ENCODE data around the gene HTR3D. TPM values are rescaled to one million over a fixed set of nuclear protein-coding genes. Genes with fewer than 3 reads are reported as not detected.

HTR3D gene
- total RNA-seq, 1 experiment from 2014 or later, result not detected

- CTCF ChIA-PET, result no interaction called here
- H2AFZ ChIP-seq (ENCODE audit: low read depth, low read length, poor library complexity, severe bottlenecking), result no peak overlapping the region
- H3K9ac ChIP-seq (ENCODE audit: low read length), result no peak overlapping the region
- H3K27ac ChIP-seq (ENCODE audit: low read depth, low read length), result no peak overlapping the region
- POLR2A ChIA-PET, result no interaction called here
- H4K20me1 ChIP-seq (ENCODE audit: insufficient read depth), result no peaks in the 10 kb centered on the region
- ATAC-seq (no peak), DNase-seq (ENCODE audit: low read depth, low spot score) (no peak)
- peaks cover 0 to 5% of the 10 kb centered on the region in 2 experiments; a peak in 1 of 4 replicates for H3K4me1 ChIP-seq (ENCODE audit: control insufficient read depth in 1 of 2, insufficient read depth in 2 of 2, low read length in 2 of 2)
- no peak overlapping the region for H3K4me2 ChIP-seq (ENCODE audit: low read length)
- no peaks in the 10 kb centered on the region for H3K36me3 ChIP-seq (ENCODE audit: control insufficient read depth in 1 of 2, insufficient read depth in 2 of 2, low read length in 2 of 2)
- H3K4me3 ChIP-seq (replicated peaks in 1 of 2; ENCODE audit: low read depth in 1 of 2, low read length in 2 of 2), result no peak overlapping the region
- TF ChIP-seq EZH2 (IDR thresholded peaks at IDR 0.05) (no peak), TCF7L2 (IDR thresholded peaks at IDR 0.05; ENCODE audit: borderline replicate concordance, extremely low read depth, insufficient read depth, insufficient read length) (no peak), MAX (IDR thresholded peaks at IDR 0.05) (no peak), SRF (IDR thresholded peaks at IDR 0.05; ENCODE audit: low read depth) (no peak), POLR2AphosphoS5 (IDR thresholded peaks at IDR 0.05; ENCODE audit: low read depth, low read length) (no peak), ZFX (IDR thresholded peaks at IDR 0.05) (no peak), REST (IDR thresholded peaks at IDR 0.05; ENCODE audit: low read depth) (no peak), SP1 (IDR thresholded peaks at IDR 0.05; ENCODE audit: low read depth) (no peak), POLR2A (IDR thresholded peaks at IDR 0.05; ENCODE audit: borderline replicate concordance, extremely low read depth, insufficient read depth, insufficient read length) (no peak), CBX3 (IDR thresholded peaks at IDR 0.05; ENCODE audit: low read depth) (no peak), ZBTB33 (IDR thresholded peaks at IDR 0.05; ENCODE audit: extremely low read depth, insufficient replicate concordance, low read length) (no peak), ZNF274 (IDR thresholded peaks at IDR 0.05; ENCODE audit: low read depth, low read length) (no peak), EGR1 (IDR thresholded peaks at IDR 0.05; ENCODE audit: low read depth) (no peak)
- no peaks in the 10 kb centered on the region for H3K27me3 ChIP-seq (ENCODE audit: insufficient read depth, low read length)
- BruUV-seq (replicated peaks), result no TSS peak
- no peaks in the 10 kb centered on the region for H3K9me2 ChIP-seq (ENCODE audit: insufficient read depth)
- H3K9me3 ChIP-seq (ENCODE audit: control insufficient read depth in 1 of 2, insufficient read depth in 1 of 2, low read depth in 1 of 2, low read length in 2 of 2), result no peaks in the 10 kb centered on the region
- intact Hi-C loops (cut with micrococcal nuclease), result no loop called here
- H3K79me2 ChIP-seq (ENCODE audit: insufficient read depth, low read length), result no peaks in the 10 kb centered on the region
- RAD21 ChIA-PET (ENCODE audit: low non-redundant PET in 1 of 2, low total read pairs in 2 of 2, uncharacterized antibody in 2 of 2, unreplicated experiment in 2 of 2), result no interaction called here
These were observed 49.7 kb downstream of the HTR3D start for GRCh38 chr3:184081116-184081830.

Measured in HCT116 (cell line).